Chondrocyte (in vitro differentiated cells): ENCODE data around the gene FAM181A. TPM values are rescaled to one million over a fixed set of nuclear protein-coding genes. Genes with fewer than 3 reads are reported as not detected.

Experiments used
- DNase-seq: peaks from one replicate; pipeline ENCODE4 v3.0.0; 2021; ENCODE audit warnings: mixed read lengths, low spot score
- H3K27ac Mint-ChIP-seq: one replicate; pipeline ENCODE4 v1.8.0; 2021; ENCODE audit warnings: mild to moderate bottlenecking, moderate library complexity, mixed read lengths; ENCODE audit not compliant: unreplicated experiment
- H3K27me3 Mint-ChIP-seq: 2 replicates; pipeline ENCODE4 v1.8.0; 2021; ENCODE audit warnings: low read depth, mixed read lengths
- H3K36me3 Mint-ChIP-seq: 2 replicates; pipeline ENCODE4 v1.8.0; 2021; ENCODE audit warnings: low read depth, mixed read lengths
- H3K4me1 Mint-ChIP-seq: 2 replicates; pipeline ENCODE4 v1.8.0; 2021; ENCODE audit warnings: low read depth, mild to moderate bottlenecking, mixed read lengths
- H3K4me3 Mint-ChIP-seq: one replicate; pipeline ENCODE4 v1.8.0; 2021; ENCODE audit warnings: mild to moderate bottlenecking, moderate library complexity, mixed read lengths; ENCODE audit not compliant: unreplicated experiment
- H3K9me3 Mint-ChIP-seq: 2 replicates; pipeline ENCODE4 v1.8.0; 2021; ENCODE audit warnings: low read depth, mixed read lengths
- CTCF ChIP-seq: fragments of 200-600 bp; sonication (generic); IDR thresholded peaks from 2 replicates; pipeline ENCODE4 v1.5.0; 2021; ENCODE audit warnings: antibody characterized with exemption, mild to moderate bottlenecking, moderate library complexity
- total RNA-seq: library from RNA; stranded (reverse); gene quantifications from 3 replicates; pipeline ENCODE4 v1.2.1, GENCODE V29; 2021

FAM181A gene
- total RNA-seq, 1 donor from 2014 or later: not detected

GRCh38 chr14:93930989-93931307 is 3.8 kb downstream of the FAM181A start:
- DNase-seq: no peak
- Mint-ChIP-seq H3K9me3 (no peaks in the 10 kb centered on the region), H3K36me3 (no peaks in the 10 kb centered on the region), H3K4me3 (no peak overlapping the region), H3K4me1 (no peaks in the 10 kb centered on the region), H3K27ac (no peak overlapping the region), H3K27me3 (peaks cover 34% of the 10 kb centered on the region)
- no peak for TF ChIP-seq CTCF

GRCh38 chr14:93932642-93933041 is 5.5 kb downstream of the FAM181A start:
- no peak for TF ChIP-seq CTCF
- H3K4me1 Mint-ChIP-seq: no peaks in the 10 kb centered on the region
- no peaks in the 10 kb centered on the region for H3K36me3 Mint-ChIP-seq
- no peak overlapping the region for H3K27ac Mint-ChIP-seq
- no peaks in the 10 kb centered on the region for H3K9me3 Mint-ChIP-seq
- peaks cover 42% of the 10 kb centered on the region for H3K27me3 Mint-ChIP-seq
- no peak overlapping the region for H3K4me3 Mint-ChIP-seq
- DNase-seq: no peak

- DNase-seq: no peak
- Mint-ChIP-seq H3K36me3 (no peaks in the 10 kb centered on the region), H3K27ac (no peak overlapping the region), H3K9me3 (no peaks in the 10 kb centered on the region), H3K27me3 (peaks cover 44% of the 10 kb centered on the region), H3K4me3 (no peak overlapping the region), H3K4me1 (no peaks in the 10 kb centered on the region)
- no peak for TF ChIP-seq CTCF
These were observed 8.1 kb downstream of the FAM181A start for GRCh38 chr14:93935213-93935612.

GRCh38 chr14:93936245-93936644 is 9.1 kb downstream of the FAM181A start:
- Mint-ChIP-seq H3K4me3 (no peak overlapping the region), H3K27me3 (peaks cover 44% of the 10 kb centered on the region), H3K36me3 (no peaks in the 10 kb centered on the region), H3K9me3 (no peaks in the 10 kb centered on the region), H3K27ac (no peak overlapping the region), H3K4me1 (peaks cover 8% of the 10 kb centered on the region)
- DNase-seq: no peak
- TF ChIP-seq CTCF: peak; percentile 76

- no peak overlapping the region for H3K4me3 Mint-ChIP-seq
- no peaks in the 10 kb centered on the region for H3K36me3 Mint-ChIP-seq
- no peak for TF ChIP-seq CTCF
- H3K9me3 Mint-ChIP-seq: no peaks in the 10 kb centered on the region
- peaks cover 15% of the 10 kb centered on the region for H3K4me1 Mint-ChIP-seq
- no peak overlapping the region for H3K27ac Mint-ChIP-seq
- no peak for DNase-seq
- peaks cover 37% of the 10 kb centered on the region for H3K27me3 Mint-ChIP-seq
These were observed 9.8 kb downstream of the FAM181A start for GRCh38 chr14:93936926-93937325.
